ENCODE data around the gene RRH. TPM values are rescaled to one million over a fixed set of nuclear protein-coding genes. Genes with fewer than 3 reads are reported as not detected.
A peak's percentile ranks its signal among the peaks of the same experiment; 100 is the strongest.
"Not testable (repeated sequence)": the region's sequence is repeated elsewhere in the genome, so short reads cannot be mapped to it uniquely, and the experiment has no call there.

Gene RRH
- total RNA-seq, 1 donor from 2014 or later, result 0.45 TPM

- H3K36me3 Mint-ChIP-seq, result no peaks in the 10 kb centered on the region
- H3K4me1 Mint-ChIP-seq, result peaks cover 17% of the 10 kb centered on the region
- no peak for DNase-seq (ENCODE audit: low spot score in 2 of 2, unreplicated experiment in 2 of 2)
- H3K27ac Mint-ChIP-seq, result peak overlapping the region; percentile 32
- H3K4me3 Mint-ChIP-seq, result no peak overlapping the region
- H3K27me3 Mint-ChIP-seq (ENCODE audit: low read depth), result no peaks in the 10 kb centered on the region
- H3K9me3 Mint-ChIP-seq, result no peaks in the 10 kb centered on the region
- TF ChIP-seq CTCF (IDR thresholded peaks at IDR 0.05; ENCODE audit: unreplicated experiment), result no peak
Observed at GRCh38 chr4:109873791-109874514, 46.2 kb downstream of the RRH start.

- H3K4me1 Mint-ChIP-seq, result peaks cover 17% of the 10 kb centered on the region
- no peak for DNase-seq (ENCODE audit: low spot score in 2 of 2, unreplicated experiment in 2 of 2)
- no peak overlapping the region for H3K27ac Mint-ChIP-seq
- no peaks in the 10 kb centered on the region for H3K9me3 Mint-ChIP-seq
- no peaks in the 10 kb centered on the region for H3K27me3 Mint-ChIP-seq (ENCODE audit: low read depth)
- H3K36me3 Mint-ChIP-seq, result no peaks in the 10 kb centered on the region
- H3K4me3 Mint-ChIP-seq, result no peak overlapping the region
- TF ChIP-seq CTCF (IDR thresholded peaks at IDR 0.05; ENCODE audit: unreplicated experiment), result no peak
Observed at GRCh38 chr4:109875106-109875505, 47.3 kb downstream of the RRH start.

- H3K4me3 Mint-ChIP-seq; H3K27me3 Mint-ChIP-seq (ENCODE audit: low read depth); DNase-seq (ENCODE audit: low spot score in 2 of 2, unreplicated experiment in 2 of 2); H3K9me3 Mint-ChIP-seq; H3K36me3 Mint-ChIP-seq; H3K27ac Mint-ChIP-seq: not testable (repeated sequence)
- H3K4me1 Mint-ChIP-seq, result peaks cover 17% of the 10 kb centered on the region
Observed at GRCh38 chr4:109875553-109875952, 47.8 kb downstream of the RRH start.

- H3K9me3 Mint-ChIP-seq, result no peaks in the 10 kb centered on the region
- no peak overlapping the region for H3K27ac Mint-ChIP-seq
- H3K27me3 Mint-ChIP-seq (ENCODE audit: low read depth), result no peaks in the 10 kb centered on the region
- no peaks in the 10 kb centered on the region for H3K36me3 Mint-ChIP-seq
- TF ChIP-seq CTCF (IDR thresholded peaks at IDR 0.05; ENCODE audit: unreplicated experiment), result no peak
- H3K4me3 Mint-ChIP-seq, result no peak overlapping the region
- H3K4me1 Mint-ChIP-seq, result peaks cover 15% of the 10 kb centered on the region
- DNase-seq (ENCODE audit: low spot score in 2 of 2, unreplicated experiment in 2 of 2), result no peak
Observed at GRCh38 chr4:109876634-109877265, 49.0 kb downstream of the RRH start.

- no peak for DNase-seq (ENCODE audit: low spot score in 2 of 2, unreplicated experiment in 2 of 2)
- Mint-ChIP-seq H3K4me1 (peaks cover 15% of the 10 kb centered on the region), H3K36me3 (no peaks in the 10 kb centered on the region), H3K4me3 (no peak overlapping the region), H3K27ac (no peak overlapping the region), H3K27me3 (ENCODE audit: low read depth) (no peaks in the 10 kb centered on the region), H3K9me3 (no peaks in the 10 kb centered on the region)
- no peak for TF ChIP-seq CTCF (IDR thresholded peaks at IDR 0.05; ENCODE audit: unreplicated experiment)
Observed at GRCh38 chr4:109877400-109877799, 49.6 kb downstream of the RRH start.

- no peak for DNase-seq (ENCODE audit: low spot score in 2 of 2, unreplicated experiment in 2 of 2)
- H3K27ac Mint-ChIP-seq, result no peak overlapping the region
- no peaks in the 10 kb centered on the region for H3K27me3 Mint-ChIP-seq (ENCODE audit: low read depth)
- no peak for TF ChIP-seq CTCF (IDR thresholded peaks at IDR 0.05; ENCODE audit: unreplicated experiment)
- H3K9me3 Mint-ChIP-seq, result no peaks in the 10 kb centered on the region
- H3K4me3 Mint-ChIP-seq, result no peak overlapping the region
- H3K36me3 Mint-ChIP-seq, result no peaks in the 10 kb centered on the region
- H3K4me1 Mint-ChIP-seq, result peaks cover 14% of the 10 kb centered on the region
Observed at GRCh38 chr4:109878355-109878754, 50.6 kb downstream of the RRH start.

Data from mesothelial cell of epicardium (in vitro differentiated cells).